Stimulated activated CD4-positive, alpha-beta T cell treated with anti-CD3 and anti-CD28 coated beads, TNF-alpha, amount 100 ng/mL, for 48 hours (primary cell): Measurements from ENCODE around the gene BLVRA.
A peak's percentile ranks its signal among the peaks of the same experiment; 100 is the strongest.

Source experiments
- DNase-seq, 3 donors: peaks; one replicate each; pipeline ENCODE4 v3.0.0-alpha.2; 2020; ENCODE audit warnings: low read depth in 3 of 3

BLVRA gene

DNA sequence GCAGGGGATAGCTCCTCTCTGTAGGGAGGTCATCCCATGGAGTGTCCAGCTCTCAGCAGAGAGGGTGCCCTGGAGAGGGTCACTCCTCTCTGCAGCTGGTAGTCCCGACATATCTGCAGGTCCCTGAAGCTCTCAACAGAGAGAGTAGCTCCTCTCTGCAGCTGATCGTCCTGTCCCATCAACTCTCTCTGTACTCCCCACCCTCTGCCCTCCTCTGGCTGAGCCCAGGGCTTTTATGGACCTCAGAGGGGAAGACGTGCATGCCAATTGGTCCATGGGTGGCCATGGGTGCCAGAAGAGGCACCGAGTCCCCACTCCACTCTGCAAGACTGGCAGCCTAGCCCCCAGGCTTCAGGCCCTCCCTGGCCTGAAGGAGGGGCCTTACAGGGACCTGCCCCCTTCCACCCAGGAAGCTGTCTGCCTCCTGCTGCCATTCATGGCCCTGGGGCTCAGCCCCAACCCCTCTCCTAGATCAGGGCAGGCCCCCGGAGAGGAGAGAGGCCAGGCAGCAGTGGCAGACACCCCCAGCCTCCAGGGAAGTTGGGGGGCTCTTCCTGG, 9.0 kb upstream of the BLVRA start:
- DNase-seq: no peak

DNA sequence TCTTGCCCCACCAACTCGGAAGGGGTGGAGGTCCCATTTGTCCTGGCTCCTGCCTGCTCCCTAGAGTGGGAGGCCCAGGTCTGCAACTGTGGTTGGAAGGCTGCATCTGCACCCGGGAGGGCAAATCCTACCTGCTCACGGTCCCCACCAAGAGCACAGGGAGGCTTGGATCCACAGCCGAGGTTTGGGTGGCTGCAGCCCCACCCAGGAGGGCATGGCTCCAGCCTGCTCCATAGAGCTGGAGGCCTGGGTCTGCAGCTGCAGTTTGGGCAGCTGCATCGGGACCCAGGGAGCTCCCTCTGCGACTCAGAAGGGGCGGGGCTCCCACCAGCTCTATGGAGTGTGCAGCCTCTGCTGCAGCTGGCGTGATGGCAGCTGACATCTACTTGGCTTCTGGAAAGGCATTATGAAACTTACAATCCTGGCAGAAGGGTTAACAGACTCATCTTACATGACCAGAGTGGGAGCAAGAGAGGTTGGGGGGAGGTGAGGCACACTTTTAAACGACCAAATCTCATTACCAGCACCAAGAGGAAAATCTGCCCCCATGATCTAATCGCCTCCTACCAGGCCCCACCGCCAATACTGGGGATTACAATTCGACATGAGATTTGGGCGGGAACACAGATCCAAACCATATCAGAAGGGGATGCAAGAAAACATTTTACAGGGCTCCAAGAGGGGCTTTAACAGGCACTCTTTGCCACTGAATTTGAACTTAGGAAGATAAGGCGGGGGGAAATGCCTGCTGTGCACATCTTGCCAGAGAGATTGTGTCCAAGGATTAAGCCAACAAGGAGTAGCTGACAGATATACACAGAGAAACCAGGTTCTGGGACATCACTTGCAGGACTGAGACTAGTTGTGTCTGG, 8.2 kb upstream of the BLVRA start:
- DNase-seq: no peak

DNA sequence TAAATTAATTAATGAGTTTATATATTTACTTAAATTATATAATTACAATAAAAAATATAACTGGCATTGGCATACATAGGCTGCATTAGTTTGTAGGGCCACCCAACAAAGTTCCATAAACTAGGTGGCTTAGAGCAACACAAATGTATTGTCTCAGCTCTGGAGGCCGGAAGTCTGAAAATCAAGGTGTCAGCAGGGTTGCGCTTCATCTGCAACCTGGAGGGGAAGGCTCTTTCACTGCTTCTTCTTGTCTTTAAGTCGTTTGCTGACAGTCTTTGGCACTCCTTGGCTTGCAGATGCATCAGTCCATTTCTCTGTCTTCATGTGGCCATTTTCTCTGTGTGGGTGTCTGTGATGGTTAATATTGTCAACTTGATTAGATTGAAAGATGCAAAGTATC, 6.1 kb upstream of the BLVRA start:
- DNase-seq: no peak

- DNase-seq: no peak
Observed at GRCh38 chr7:43753271-43753810, 5.1 kb upstream of the BLVRA start.

DNA sequence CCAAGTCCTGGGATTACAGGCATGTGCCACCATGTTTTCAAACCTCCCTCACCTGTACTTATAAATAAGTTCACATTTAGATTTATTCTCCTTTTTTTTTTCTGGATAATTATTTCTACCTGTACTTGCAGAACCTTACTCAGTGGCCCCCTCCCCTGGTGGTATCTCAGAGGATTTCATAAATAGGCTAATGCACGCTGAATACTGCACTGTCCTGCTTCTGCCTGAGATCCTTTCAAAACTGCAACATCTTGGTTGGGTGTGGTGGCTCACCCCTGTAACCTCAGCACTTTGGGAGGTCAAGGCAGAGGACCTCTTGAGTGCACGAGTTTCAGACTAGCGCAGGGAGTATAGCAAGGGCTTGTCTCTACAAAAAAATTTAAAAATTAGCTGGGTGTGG, 4.6 kb upstream of the BLVRA start:
- DNase-seq: no peak

DNA sequence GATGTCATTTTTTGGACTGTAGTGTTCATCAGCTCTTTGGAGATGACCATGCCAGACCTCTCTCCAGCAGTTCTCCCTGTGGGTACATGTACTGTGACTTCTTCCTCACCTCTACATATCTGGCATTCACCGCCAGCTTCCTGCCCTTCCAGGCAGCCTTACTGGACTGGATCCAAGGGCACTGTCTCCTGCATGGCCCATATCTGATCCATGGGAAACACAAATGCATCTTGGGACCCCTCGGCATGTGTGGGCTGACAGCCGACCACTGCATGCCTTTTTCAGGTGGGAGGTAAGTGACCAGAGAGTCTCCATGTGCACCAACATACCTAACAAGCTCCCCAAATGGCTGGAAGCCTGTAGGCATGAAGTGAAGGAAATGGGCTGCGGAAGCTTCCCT, 3.9 kb upstream of the BLVRA start:
- no peak for DNase-seq

DNA sequence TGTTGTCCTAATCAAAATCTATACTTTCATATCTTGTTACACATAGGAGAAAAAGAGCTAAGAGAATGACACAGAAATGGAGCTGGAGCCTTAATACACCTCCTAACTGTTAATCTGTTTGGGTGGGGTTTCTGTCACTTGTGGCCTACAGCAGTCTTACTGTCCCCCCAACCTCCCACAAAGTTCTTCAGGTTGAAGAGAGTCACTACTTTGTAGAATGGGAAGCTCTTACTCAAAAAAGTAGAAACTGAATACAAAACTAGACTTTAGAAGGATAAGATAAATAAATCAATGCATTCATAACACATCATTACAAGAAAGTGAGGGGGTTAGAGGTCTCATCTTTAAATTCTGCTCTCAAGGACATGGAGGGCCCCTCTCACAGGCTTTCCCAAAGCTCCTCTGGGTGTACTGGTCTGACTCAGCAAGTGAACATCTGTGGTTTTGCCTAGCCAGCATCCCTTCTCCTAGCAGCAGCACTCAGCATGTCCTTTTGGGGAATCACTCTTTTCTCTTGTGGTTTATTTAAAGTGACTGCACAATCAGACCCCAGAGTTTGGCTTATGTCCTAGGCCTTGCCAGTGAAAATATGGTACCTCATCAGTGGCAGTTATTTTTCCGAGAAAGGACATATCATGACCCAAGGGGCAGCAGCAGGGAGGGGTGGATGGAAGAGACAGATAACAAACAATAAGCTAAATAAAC, 2.0 kb upstream of the BLVRA start:
- DNase-seq: no peak

DNA sequence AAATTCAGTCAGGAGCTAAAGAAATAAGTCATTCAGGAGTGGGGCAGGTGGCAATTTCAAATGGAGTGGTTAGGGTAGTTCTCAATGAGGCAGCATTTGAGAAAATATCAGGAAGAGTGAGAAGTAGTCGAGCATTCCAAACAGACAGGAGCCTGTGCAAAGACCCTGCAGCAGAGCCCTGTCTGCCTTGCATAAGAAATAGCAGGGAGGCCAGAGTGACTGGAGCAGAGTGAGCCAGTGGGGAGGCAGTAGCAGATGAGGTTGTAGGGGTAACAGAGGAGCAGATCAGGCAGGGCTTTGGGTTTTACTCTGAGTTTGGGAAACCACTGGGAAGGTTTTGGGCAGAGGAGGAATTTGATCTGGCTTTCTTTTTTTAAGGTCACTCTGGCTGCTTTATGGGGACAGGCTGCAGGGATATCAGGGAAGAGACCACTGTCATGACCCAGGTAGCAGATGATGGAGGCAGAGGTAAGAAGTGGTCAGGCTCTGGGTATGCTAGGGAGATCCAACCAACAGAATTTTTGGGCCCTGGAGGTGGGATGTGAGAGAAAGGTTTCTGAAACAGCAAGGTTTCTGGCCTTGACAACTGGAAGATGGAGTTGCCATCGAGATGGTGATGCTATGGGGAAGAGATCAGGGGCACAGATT, 1.3 kb upstream of the BLVRA start:
- no peak for DNase-seq

GRCh38 chr7:43758822-43759683, 573 bp downstream of the BLVRA start:
- DNase-seq: peak in 1 of 3 donors; percentile 25

GRCh38 chr7:43760861-43761260, 2.4 kb downstream of the BLVRA start:
- no peak for DNase-seq

DNA sequence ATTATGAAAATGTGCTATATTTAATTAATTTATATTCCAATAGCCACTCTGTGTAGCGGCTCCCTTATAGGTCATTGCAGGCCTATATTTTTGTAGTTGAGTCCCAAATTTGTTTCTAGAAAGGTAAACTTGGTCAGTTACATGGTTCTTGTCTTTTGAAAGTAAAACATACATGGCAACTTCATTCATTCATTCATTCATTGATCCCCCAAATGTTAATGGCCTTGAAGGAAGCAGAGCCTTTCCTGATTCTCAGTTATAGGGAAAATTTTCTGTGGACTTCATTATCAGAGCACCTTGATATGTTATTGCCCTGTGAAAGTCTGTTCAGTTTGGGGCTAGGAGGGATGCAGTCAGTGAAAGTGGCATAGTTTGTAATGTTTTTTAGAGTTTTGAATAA, 2.9 kb downstream of the BLVRA start:
- no peak for DNase-seq

GRCh38 chr7:43761938-43762692, 3.6 kb downstream of the BLVRA start:
- no peak for DNase-seq

DNA sequence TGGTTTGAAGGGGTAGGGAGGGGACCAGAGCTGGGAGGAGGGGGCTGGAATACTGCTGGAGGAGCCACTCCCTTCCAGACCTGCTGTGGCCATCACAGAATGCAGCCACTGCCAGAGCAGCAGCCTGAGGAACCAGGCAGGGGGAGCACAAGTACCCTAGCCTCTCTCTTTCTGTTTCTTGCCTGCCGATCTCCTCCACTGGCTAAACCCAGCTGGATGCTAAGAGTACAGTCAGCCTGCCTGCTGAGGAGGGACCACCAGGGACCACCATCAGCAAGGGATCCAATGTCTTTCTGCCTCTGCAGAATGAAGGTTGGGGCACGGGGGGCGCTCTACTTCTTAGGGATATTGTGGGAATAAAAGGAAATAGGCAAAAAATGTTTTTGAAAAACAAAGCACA, 4.7 kb downstream of the BLVRA start:
- DNase-seq: no peak

- DNase-seq: peak in 1 of 3 donors; percentile 52
Observed at GRCh38 chr7:43764039-43764761, 5.7 kb downstream of the BLVRA start.

- DNase-seq: no peak
Observed at GRCh38 chr7:43764807-43765491, 6.5 kb downstream of the BLVRA start.

DNA sequence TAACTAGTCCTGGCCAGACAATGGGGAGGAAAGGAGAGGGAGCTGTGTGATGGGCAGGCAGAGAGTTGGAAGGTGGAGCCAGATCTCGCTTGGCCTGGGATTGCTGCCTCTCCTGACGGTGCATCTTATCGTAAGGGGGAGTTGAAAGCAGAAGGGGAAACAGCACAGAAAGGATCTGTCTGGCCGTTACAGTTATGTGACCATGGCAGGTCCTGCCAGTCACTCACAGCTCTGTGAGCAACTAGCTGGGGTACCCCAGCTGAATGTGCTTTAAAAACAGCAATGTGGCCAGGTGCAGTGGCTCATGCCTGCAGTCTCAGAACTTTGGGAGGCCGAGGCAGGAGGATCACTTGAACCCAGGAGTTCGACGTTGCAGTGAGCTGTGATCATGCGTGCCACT, 8.1 kb downstream of the BLVRA start:
- DNase-seq: no peak

GRCh38 chr7:43767311-43767710, 8.8 kb downstream of the BLVRA start:
- DNase-seq: no peak

- no peak for DNase-seq
Observed at GRCh38 chr7:43768201-43768886, 9.9 kb downstream of the BLVRA start.

DNA sequence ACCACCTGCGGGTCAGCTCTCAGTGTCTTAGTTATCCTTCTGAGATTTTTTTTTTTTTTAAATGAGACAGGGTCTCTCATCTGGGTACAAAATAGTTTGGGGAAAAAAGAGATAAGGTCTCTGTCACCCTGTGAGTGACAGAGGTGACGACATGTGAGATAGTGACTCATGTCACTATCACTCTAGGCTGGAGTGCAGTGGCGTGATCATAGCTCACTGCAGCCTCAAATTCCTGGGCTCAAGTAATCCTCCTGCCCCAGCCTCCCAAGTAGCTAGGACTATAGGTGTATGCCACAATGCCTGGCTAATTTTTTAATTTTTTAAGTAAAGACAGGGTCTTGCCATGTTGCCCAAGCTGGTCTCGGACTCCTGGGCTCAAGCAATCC, 10.4 kb downstream of the BLVRA start:
- DNase-seq: no peak
